ENCODE measurements around the gene CHMP6.

Gene CHMP6

GRCh38 chr17:80971704-80972304 lies 19.8 kb upstream of the CHMP6 start:
- DNase-seq, result no peak

GRCh38 chr17:80976701-80977100 lies 14.9 kb upstream of the CHMP6 start:
- DNase-seq, result no peak

DNA sequence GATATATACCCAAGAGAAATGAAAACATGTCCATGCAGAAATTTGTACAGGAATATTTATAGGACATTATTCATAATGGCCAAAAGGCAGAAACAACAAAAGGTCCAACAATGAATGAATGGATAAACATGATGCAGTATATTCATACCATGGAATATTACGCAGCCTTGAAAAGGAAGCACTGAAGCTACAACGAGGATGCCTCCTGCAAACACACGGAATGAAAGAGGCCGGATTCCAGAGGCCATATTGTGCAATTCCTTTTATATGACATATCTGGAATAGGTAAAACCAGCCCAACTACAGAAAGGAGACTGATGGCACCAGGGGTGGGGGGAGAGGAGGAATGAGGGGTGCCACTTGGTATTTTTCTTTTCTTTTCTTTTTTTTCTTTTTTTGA lies 14.5 kb upstream of the CHMP6 start:
- no peak for DNase-seq

- no peak for DNase-seq
These were observed 12.8 kb upstream of the CHMP6 start for GRCh38 chr17:80978499-80979497.

DNA sequence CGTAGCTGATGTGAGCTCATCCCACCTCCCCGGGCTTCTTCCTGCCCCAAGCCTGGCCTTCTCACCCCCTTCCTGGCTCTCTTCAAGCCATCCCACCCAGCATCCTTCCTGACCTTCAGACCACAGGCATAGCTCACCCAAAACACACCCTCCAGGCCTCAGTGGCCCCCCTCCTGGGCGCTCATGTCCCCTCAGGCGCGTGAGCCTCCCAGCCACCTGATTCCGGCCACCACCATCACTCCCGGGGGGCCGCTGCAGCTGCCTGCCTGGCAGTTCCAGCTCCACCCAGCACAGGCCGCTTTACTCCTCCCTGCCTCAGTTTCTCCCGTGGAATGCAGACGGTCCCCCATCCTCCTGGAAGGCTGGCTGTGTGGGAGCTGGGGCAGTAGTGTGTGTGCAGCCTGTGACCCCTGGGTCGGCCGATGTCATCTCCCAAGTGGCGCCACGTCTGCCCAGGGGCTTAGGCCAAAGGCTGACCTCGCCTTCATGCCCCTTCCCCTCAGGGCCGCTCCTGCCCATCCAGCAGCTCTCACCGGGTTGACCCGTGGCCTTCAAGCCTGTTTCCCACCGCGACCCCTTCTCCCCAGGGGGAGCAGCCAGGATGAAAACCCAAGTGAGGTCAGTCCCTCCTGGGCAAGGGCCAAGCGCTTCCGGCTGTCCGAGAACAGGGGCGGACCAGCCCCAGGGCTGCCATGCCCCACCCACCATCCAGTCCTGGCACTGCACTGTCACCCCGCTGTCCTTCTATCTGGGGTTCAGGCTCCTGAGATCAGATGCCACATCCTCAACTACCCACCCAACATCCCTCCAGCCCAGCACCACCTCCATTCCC lies 11.9 kb upstream of the CHMP6 start:
- DNase-seq, result no peak

GRCh38 chr17:80980397-80981061 lies 11.1 kb upstream of the CHMP6 start:
- DNase-seq, result no peak

DNA sequence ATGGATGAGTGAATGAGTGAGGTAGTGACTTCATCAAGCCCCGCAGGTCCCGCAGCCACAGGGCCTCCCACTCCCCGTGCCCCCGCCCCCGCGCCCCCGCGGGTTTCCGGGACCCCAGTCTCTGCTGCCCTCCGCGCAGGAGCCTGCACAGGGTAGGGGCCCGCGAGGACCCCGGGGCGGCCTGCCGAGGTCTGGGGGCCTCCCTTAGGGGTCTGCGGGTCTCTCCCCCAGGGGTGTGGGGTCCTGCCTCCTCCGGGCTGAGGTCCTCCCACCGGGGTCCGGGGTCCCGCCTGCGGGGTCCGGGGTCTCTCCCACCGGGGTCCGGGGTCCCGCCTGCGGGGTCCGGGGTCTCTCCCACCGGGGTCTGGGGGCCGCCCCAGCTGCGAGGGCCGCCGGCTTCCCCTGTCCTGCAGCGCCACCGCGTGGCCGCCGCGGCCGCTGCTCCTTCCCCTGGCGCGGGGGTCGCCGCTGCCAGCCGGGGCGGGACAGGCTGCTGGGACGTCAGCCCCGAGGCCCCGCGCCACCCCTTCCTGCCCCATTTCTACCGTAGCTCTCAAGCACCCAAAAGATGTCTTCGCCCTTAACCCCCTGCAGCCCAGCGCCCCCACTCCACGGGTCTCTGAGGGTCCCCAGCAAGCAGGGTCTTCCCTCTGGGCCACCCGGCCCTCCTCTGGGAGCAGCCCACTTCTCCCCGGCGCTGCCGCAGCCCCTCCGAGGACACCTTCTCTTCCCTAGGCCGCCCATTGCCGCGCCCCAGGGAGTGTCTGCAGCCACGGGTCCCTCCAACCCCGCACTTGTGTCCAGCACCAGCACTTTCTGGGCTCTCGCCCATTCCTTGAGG lies 10.4 kb upstream of the CHMP6 start:
- peak; percentile 23 for DNase-seq

DNA sequence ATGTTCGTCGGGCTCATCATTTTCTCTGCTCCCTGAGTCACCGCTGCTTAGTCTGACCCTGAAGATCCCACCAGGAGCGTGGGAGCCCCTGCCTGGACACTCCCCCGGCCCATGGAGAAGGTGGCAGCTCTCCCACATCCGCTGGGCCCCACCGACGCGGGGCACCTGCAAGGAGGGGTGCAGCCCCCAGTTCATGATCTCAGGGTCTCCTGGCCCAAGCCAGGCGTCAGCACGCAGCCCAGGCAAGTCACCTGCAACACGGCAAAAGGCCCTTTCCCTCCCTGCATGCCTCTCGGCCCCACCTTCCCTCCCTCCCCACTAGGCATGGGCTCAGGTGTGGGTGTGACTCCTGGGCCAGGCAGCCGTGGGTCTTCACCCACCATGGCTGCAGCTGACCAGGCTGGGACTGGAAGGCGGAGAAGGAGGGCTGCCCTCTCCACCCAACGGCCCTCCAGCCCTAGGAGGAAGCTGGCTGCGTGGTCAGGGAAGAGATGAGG lies 9.7 kb upstream of the CHMP6 start:
- no peak for DNase-seq

DNA sequence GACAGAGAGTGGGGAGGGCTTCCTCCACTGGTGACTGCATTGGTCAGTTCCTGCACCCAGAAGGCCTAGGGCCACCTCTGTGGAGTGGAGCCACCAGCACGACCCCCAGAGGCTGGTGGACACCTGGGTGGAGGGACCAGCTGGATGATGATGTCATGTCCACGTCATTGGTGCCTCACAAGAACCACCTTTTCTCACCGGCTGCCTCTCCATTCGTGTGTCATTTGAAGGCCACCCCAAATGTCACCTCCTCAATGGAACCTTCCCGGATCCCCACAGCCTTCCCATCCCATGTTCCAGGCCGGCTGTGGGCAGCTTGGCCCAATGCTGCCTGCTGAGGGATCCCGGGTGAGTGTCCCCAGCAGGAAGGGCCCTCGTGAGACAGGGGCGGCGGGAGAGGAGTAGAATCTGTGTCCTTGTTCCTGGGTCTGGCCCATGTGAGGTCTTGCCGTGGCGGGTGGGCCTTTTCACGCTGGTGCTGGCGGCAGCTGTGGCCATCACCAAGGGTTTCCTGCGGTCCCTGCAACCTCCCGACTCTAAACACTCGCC lies 9.1 kb upstream of the CHMP6 start:
- DNase-seq, result no peak

DNA sequence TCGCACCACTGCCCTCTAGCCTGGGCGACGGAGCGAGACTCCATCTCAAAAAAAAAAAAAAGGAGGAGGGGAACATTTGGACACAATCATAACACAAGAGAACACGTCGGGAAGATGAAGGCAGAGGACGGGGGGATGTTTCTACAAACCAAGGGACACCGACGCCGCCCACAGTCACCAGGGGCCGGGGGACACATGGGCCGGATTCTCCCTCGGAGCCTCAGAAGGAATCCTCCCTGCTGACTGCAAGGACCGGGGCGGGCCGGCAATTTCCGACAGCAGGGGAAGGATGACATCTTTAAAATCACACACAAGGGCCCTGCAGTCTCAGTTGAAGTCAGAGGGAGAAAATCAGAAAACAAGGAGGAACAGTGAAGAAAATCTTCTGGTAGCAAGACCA lies 8.1 kb upstream of the CHMP6 start:
- DNase-seq, result no peak

DNA sequence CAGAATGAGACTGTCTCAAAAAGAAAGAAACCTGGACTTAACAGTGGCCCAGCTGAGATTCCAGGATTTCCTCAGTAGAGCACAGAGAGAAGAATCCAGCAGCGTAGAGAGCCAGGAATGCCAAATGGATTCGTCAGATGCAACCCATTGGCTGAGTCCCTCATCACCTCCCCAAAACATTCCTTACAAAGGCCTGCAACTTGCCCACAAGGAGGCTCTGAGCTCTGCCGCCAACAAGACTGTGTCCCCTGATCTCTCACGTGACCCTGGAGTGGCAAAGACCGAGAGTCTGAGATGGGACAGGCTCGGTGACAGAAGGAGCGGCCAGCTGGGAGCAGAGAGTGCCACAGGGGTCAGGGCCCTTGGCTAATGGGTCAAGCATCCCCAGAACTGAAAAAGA lies 6.9 kb upstream of the CHMP6 start:
- no peak for DNase-seq

DNA sequence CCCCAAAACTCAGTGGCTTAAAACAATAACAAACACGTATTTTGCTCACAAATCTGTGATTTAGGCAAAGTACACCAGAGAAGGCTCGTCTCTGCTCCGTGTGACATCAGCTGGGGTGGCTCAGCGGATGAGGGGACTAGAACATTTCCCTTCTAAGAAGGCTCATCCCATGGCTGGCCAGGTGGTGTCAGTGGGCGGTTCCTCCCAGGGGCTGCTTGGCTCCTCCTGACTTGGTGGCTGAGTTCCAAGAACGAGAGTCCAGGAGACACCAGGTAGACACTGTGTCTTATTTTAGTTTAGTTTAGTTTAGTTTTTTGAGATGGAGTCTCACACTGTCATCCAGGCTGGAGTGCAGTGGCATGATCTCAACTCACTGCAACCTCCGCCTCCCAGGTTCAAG lies 5.6 kb upstream of the CHMP6 start:
- no peak for DNase-seq

- DNase-seq, result no peak
These were observed 4.7 kb upstream of the CHMP6 start for GRCh38 chr17:80986816-80987475.

GRCh38 chr17:80987941-80988461 lies 3.6 kb upstream of the CHMP6 start:
- DNase-seq, result no peak

- DNase-seq, result no peak
These were observed 2.1 kb upstream of the CHMP6 start for GRCh38 chr17:80989586-80989913.

DNA sequence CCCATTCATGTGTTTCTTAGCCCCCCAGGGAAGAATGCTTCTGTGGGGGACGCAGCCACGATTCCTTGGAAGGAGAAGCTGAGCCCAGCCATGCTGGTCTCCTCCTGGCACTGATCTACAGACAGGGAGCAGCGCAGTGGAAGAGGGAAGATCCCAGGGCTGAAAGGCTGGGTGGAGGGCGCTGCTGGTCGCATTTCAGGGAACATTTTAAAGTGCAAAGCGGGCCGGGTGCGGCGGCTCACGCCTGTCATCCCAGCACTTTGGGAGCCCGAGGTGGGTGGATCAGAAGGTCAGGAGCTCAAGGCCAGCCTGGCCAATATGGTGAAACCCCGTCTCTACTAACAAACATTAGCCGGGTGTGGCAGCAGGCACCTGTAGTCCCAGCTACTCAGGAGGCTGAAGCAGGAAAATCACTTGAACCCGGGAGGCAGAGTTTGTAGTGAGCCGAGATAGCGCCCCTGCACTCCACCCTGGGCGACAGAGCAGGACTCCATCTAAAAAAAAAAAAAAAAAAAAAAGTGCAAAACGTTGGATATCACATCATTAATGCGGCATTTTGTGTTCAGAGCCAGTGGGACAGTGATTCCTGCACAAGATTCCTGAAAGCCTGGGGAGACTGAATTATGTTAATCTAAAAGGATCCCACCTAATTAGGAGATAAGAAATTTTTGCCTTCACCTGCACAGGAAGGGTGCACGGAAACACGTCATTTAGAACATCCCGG lies 558 bp upstream of the CHMP6 start:
- DNase-seq, result no peak

GRCh38 chr17:80992077-80992947 lies 671 bp downstream of the CHMP6 start:
- DNase-seq, result no peak

DNA sequence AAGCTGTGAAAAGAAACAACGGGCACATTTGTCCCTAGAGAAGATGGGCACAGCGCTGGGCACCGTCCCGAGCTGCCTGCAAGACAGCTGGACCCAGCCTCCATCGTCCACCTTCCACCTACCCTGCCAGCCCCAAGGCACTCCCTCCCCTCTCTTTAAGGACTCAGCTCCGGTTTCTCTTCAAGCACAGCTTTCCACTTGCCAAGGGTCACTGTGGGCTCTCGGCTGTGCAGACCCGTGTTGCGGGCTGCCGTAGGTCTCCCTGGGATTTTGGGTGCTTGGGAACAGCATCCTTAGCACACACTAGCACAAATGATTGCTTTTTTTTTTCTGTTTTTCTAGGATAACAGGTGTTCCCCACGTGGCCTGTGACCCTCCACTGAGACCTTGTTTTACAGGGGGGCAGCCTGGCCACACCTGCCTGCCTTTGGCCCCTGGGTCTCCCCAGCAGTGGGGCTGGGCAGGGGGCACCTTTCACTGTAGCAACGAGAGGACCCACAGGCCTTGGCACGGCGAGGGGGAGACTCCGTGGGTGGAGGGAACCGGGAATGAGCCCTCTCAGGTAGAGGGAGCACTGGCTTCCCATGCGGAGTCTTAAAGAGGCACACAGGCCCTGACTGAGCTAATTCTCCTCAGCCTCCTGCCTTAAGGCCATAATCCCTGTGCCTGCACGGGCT lies 1.4 kb downstream of the CHMP6 start:
- DNase-seq, result no peak
